CD14-positive monocyte (primary cell): ENCODE measurements around the gene NPAS3. TPM values are rescaled to one million over a fixed set of nuclear protein-coding genes. Genes with fewer than 3 reads are reported as not detected.

ENCODE experiments used
- DNase-seq, 3 donors: peaks; one replicate each; pipeline ENCODE4 v3.0.0-alpha.2; 2011 to 2022
- H2AFZ ChIP-seq: 2 replicates; pipeline ENCODE4 v1.6.0; 2012; ENCODE audit warnings: mild to moderate bottlenecking, low read depth, low read length, inconsistent platforms; ENCODE audit not compliant: insufficient read depth, poor library complexity, severe bottlenecking
- H3K27ac ChIP-seq, 2 donors: 1 replicate in 1 of 2; 2 replicates in 1 of 2; pipeline ENCODE4 v1.5.1; 2012 to 2013; ENCODE audit warnings: low read length in 2 of 2, control low read depth in 1 of 2, inconsistent platforms in 1 of 2, low read depth in 1 of 2, mild to moderate bottlenecking in 1 of 2
- H3K27me3 ChIP-seq, 2 donors: one replicate each; pipeline versions ENCODE4 v1.6.0 to v1.6.1; 2011 to 2013; ENCODE audit warnings: low read length in 2 of 2; ENCODE audit not compliant: control insufficient read depth in 2 of 2, insufficient read depth in 2 of 2
- H3K36me3 ChIP-seq, 2 donors: replicated peaks in 1 of 2; 1 replicate in 1 of 2; 2 replicates in 1 of 2; pipeline versions ENCODE4 v1.5.1 to v1.6.1; 2012 to 2013; ENCODE audit warnings: low read length in 2 of 2, control low read depth in 1 of 2, inconsistent platforms in 1 of 2, mild to moderate bottlenecking in 1 of 2; ENCODE audit not compliant: insufficient read depth in 2 of 2, control insufficient read depth in 1 of 2
- H3K4me1 ChIP-seq, 2 donors: 1 replicate in 1 of 2; 2 replicates in 1 of 2; pipeline versions ENCODE4 v1.5.1 to v1.6.1; 2012 to 2013; ENCODE audit warnings: low read length in 2 of 2, control low read depth in 1 of 2, inconsistent platforms in 1 of 2, mild to moderate bottlenecking in 1 of 2, moderate library complexity in 1 of 2; ENCODE audit not compliant: insufficient read depth in 2 of 2, control insufficient read depth in 1 of 2
- H3K4me2 ChIP-seq: replicated peaks from 2 replicates; pipeline ENCODE3; 2012; ENCODE audit warnings: low read length, moderate library complexity, mild to moderate bottlenecking; ENCODE audit not compliant: poor library complexity, severe bottlenecking; ENCODE audit errors: extremely low read depth
- H3K4me3 ChIP-seq, 3 experiments: fragments of 200-600 bp in 1 of 3; sonication (generic) in 1 of 3; replicated peaks in 1 of 3; 1 replicate in 2 of 3; 2 replicates in 1 of 3; pipeline ENCODE4 v1.5.1; 2011 to 2013; ENCODE audit warnings: low read length in 3 of 3, mild to moderate bottlenecking in 3 of 3, control low read depth in 2 of 3, low read depth in 2 of 3, inconsistent platforms in 1 of 3, moderate library complexity in 1 of 3
- H3K79me2 ChIP-seq: 2 replicates; pipeline ENCODE4 v1.6.0; 2012; ENCODE audit warnings: mild to moderate bottlenecking, control low read depth, inconsistent platforms, low read length, moderate library complexity; ENCODE audit not compliant: insufficient read depth
- H3K9ac ChIP-seq: 2 replicates; pipeline ENCODE4 v1.6.0; 2017; ENCODE audit warnings: low read length, mild to moderate bottlenecking; ENCODE audit not compliant: insufficient read depth, poor library complexity, severe bottlenecking
- H3K9me3 ChIP-seq, 2 donors: replicated peaks in 1 of 2; 1 replicate in 1 of 2; 2 replicates in 1 of 2; pipeline versions ENCODE4 v1.5.1 to v1.6.1; 2012 to 2013; ENCODE audit warnings: low read length in 2 of 2, control low read depth in 1 of 2; ENCODE audit not compliant: control insufficient read depth in 1 of 2, insufficient read depth in 1 of 2
- H4K20me1 ChIP-seq: 2 replicates; pipeline ENCODE4 v1.6.0; 2012; ENCODE audit warnings: mild to moderate bottlenecking, low read length, control low read depth, moderate library complexity; ENCODE audit not compliant: insufficient read depth
- H3K27ac Mint-ChIP-seq, 7 donors: one replicate each; pipeline ENCODE4 v1.8.0; 2020; ENCODE audit warnings: mild to moderate bottlenecking in 7 of 7, mixed read lengths in 7 of 7, moderate library complexity in 6 of 7, inconsistent platforms in 2 of 7
- H3K27me3 Mint-ChIP-seq, 3 donors: one replicate each; pipeline ENCODE4 v1.8.0; 2021 to 2022; ENCODE audit warnings: low read depth in 3 of 3, mild to moderate bottlenecking in 3 of 3, mixed read lengths in 3 of 3, moderate library complexity in 3 of 3, inconsistent platforms in 1 of 3
- H3K36me3 Mint-ChIP-seq, 2 donors: one replicate each; pipeline ENCODE4 v1.8.0; 2020; ENCODE audit warnings: mixed read lengths in 2 of 2, inconsistent platforms in 1 of 2, mild to moderate bottlenecking in 1 of 2
- H3K4me1 Mint-ChIP-seq: one replicate; pipeline ENCODE4 v1.8.0; 2020; ENCODE audit warnings: mild to moderate bottlenecking, mixed read lengths
- H3K4me3 Mint-ChIP-seq, 2 donors: one replicate each; pipeline ENCODE4 v1.8.0; 2020; ENCODE audit warnings: mild to moderate bottlenecking in 2 of 2, mixed read lengths in 2 of 2, moderate library complexity in 1 of 2
- H3K9me3 Mint-ChIP-seq, 7 donors: one replicate each; pipeline ENCODE4 v1.8.0; 2020 to 2022; ENCODE audit warnings: mixed read lengths in 7 of 7, mild to moderate bottlenecking in 6 of 7, moderate library complexity in 6 of 7, inconsistent platforms in 2 of 7
- WGBS: methylation state at CpG from one replicate; pipeline ENCODE4 v1.1.5; 2013; ENCODE audit warnings: missing lambda C conversion rate; ENCODE audit not compliant: insufficient coverage; 5-methylcytosine and 5-hydroxymethylcytosine counted together
- intact Hi-C, 2 donors: fragments of 100-400 bp; cut with micrococcal nuclease; formaldehyde crosslinking; loops; one replicate each; pipeline versions ENCODE4 v1.15.0 to v1.15.1; 2023
- polyA plus RNA-seq, 3 donors: library from polyadenylated mRNA; depleted of rRNA in 1 of 3; unstranded in 2 of 3; stranded (reverse) in 1 of 3; fragments of 300-500 nt in 2 of 3; fragments of >200 nt in 1 of 3; fragmentation: Illumina TruSeq in 2 of 3; gene quantifications; 1 replicate in 2 of 3; 2 replicates in 1 of 3; pipeline ENCODE4 v1.2.3, GENCODE V29; 2012 to 2021
- TF ChIP-seq, protein P1 (sequence below): fragments of 200-600 bp; IDR thresholded peaks from one replicate; pipeline ENCODE4 v1.8.0; 2022; ENCODE audit warnings: antibody characterized with exemption, mild to moderate bottlenecking

Gene NPAS3
- polyA plus RNA-seq, 3 donors = not detected

DNA sequence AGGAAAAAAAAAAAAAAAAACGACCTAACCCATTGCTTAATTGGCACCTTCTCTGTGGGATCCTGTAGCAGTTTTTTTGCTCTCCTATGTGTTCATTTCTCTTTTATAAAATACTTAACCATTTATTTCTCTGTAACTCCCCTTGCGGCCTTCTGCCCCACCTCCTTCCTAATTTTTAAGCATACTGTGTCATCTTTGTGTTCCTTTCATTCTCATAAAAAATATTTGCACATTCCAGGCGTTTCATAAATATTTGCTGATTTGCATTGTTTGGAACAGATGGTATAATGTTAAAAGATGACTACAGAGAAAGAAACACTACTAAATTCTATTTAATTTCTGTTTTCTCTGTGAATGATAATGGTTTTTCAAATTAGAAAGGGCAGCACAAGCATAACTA is 77.9 kb downstream of the NPAS3 start:
- no peak overlapping the region for H3K4me3 ChIP-seq
- H3K36me3 ChIP-seq = no peaks in the 10 kb centered on the region
- Mint-ChIP-seq H3K9me3 (no peaks in the 10 kb centered on the region), H3K36me3 (no peaks in the 10 kb centered on the region), H3K27ac (no peak overlapping the region), H3K4me3 (no peak overlapping the region), H3K27me3 (peaks cover 0 to 2% (median 0%) of the 10 kb centered on the region in 3 donors), H3K4me1 (no peaks in the 10 kb centered on the region)
- H3K9me3 ChIP-seq = no peaks in the 10 kb centered on the region
- H2AFZ ChIP-seq = no peak overlapping the region
- intact Hi-C loops = no loop called here
- no CpG with 5 or more reads among the region's 3 CpGs for WGBS
- no peak for DNase-seq
- no peak overlapping the region for H3K9ac ChIP-seq
- TF ChIP-seq, protein P1, sequence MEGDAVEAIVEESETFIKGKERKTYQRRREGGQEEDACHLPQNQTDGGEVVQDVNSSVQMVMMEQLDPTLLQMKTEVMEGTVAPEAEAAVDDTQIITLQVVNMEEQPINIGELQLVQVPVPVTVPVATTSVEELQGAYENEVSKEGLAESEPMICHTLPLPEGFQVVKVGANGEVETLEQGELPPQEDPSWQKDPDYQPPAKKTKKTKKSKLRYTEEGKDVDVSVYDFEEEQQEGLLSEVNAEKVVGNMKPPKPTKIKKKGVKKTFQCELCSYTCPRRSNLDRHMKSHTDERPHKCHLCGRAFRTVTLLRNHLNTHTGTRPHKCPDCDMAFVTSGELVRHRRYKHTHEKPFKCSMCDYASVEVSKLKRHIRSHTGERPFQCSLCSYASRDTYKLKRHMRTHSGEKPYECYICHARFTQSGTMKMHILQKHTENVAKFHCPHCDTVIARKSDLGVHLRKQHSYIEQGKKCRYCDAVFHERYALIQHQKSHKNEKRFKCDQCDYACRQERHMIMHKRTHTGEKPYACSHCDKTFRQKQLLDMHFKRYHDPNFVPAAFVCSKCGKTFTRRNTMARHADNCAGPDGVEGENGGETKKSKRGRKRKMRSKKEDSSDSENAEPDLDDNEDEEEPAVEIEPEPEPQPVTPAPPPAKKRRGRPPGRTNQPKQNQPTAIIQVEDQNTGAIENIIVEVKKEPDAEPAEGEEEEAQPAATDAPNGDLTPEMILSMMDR = no peak
- H3K27me3 ChIP-seq = no peaks in the 10 kb centered on the region
- H4K20me1 ChIP-seq = no peaks in the 10 kb centered on the region
- no peak overlapping the region for H3K4me2 ChIP-seq
- H3K27ac ChIP-seq = no peak overlapping the region
- H3K79me2 ChIP-seq = no peaks in the 10 kb centered on the region
- no peaks in the 10 kb centered on the region for H3K4me1 ChIP-seq

DNA sequence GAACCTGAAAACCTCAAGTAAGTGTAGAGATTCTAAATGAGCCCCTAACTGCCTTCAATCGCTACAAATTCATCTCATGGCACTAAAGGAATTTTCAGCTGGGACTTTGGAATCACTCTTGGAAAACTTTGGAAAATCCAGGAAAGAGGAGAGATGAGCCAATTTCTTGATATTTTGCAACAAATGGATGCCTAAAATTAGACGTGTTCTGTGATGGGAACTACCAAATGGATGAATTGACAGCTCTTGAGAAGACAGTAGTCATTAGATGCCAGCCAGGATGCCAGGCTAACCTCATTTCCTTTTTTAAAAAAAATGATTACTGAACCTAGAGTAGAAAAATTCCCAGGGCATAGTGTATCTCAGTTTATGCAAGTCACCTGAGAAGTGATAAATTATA is 78.3 kb downstream of the NPAS3 start:
- H3K27ac Mint-ChIP-seq = no peak overlapping the region
- Histone ChIP-seq H3K27ac (no peak overlapping the region), H3K27me3 (no peaks in the 10 kb centered on the region), H4K20me1 (no peaks in the 10 kb centered on the region), H3K4me2 (no peak overlapping the region), H3K36me3 (no peaks in the 10 kb centered on the region), H3K9ac (no peak overlapping the region), H2AFZ (no peak overlapping the region), H3K9me3 (no peaks in the 10 kb centered on the region), H3K79me2 (no peaks in the 10 kb centered on the region), H3K4me1 (no peaks in the 10 kb centered on the region), H3K4me3 (no peak overlapping the region)
- no peak for DNase-seq
- intact Hi-C loops = no loop called here
- no peaks in the 10 kb centered on the region for H3K9me3 Mint-ChIP-seq
- 92% methylated on average over 1 of the region's 2 CpGs for WGBS
- H3K4me3 Mint-ChIP-seq = no peak overlapping the region
- TF ChIP-seq, protein P1 = no peak
- no peaks in the 10 kb centered on the region for H3K4me1 Mint-ChIP-seq
- no peaks in the 10 kb centered on the region for H3K36me3 Mint-ChIP-seq
- peaks cover 0 to 2% (median 0%) of the 10 kb centered on the region in 3 donors for H3K27me3 Mint-ChIP-seq
